ENCODE measurements around the gene CCDC127.

CCDC127 gene

DNA sequence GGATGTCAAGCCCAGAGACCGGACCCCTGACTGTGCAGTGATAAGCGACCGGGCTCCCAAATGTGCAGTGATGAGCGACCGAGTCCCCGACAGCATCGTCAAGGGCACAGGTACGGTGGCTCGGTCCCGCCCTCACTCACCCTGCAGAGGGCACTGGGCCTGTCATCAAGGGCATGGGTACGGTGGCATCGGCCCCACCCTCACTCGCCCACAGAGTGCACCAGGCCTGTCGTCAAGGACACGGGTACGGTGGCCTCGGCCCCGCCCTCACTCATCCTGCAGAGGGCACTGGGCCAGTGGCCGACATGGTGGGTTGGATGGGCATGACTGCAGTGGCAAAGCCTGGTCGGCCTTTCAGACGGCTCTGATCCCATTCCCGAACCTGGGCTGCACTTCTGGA is 36.4 kb downstream of the CCDC127 start:
- no peaks in the 10 kb centered on the region for H3K9me3 ChIP-seq (ENCODE audit: insufficient read depth, low read length)
- H3K4me3 ChIP-seq (ENCODE audit: insufficient read length, low read depth): no peak overlapping the region
- no peak overlapping the region for H3K9ac ChIP-seq (ENCODE audit: insufficient read length, low read depth)
- H3K4me1 ChIP-seq (ENCODE audit: insufficient read depth, insufficient read length): peaks cover 7% of the 10 kb centered on the region
- H3K36me3 ChIP-seq (ENCODE audit: insufficient read depth, insufficient read length, low read length): peaks cover 37% of the 10 kb centered on the region
- no peaks in the 10 kb centered on the region for H3K27me3 ChIP-seq (ENCODE audit: insufficient read depth, insufficient read length)
- DNase-seq (ENCODE audit: low read depth, low spot score): no peak
- TF ChIP-seq SUZ12 (IDR thresholded peaks at IDR 0.05; ENCODE audit: extremely low read depth, insufficient read depth, insufficient read length): no peak
- no peak for TF ChIP-seq ZNF274 (IDR thresholded peaks at IDR 0.05; ENCODE audit: low read depth, low read length)
- TF ChIP-seq YY1 (IDR thresholded peaks at IDR 0.05; ENCODE audit: insufficient read depth, insufficient read length): no peak

DNA sequence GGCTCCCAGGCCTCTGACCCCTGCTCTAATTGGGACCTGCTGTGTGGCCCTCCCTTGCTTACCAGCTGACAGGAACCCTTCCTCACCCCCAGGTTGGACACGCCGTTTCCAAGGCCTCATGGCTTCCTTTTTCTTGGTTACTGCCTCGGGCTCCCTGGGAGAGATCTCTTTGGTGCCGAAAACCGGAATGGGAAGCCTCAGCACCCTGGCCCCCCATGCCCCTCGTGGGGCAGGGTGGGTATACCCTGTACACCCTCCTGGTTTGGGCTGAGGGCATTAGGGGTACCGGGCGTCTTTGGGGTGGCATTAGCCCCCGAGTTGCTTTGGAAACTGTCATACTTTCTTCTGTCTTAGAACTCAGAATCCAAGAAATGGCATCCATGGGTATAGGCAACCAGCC is 36.8 kb downstream of the CCDC127 start:
- TF ChIP-seq ZNF274 (IDR thresholded peaks at IDR 0.05; ENCODE audit: low read depth, low read length) (no peak), SUZ12 (IDR thresholded peaks at IDR 0.05; ENCODE audit: extremely low read depth, insufficient read depth, insufficient read length) (no peak), YY1 (IDR thresholded peaks at IDR 0.05; ENCODE audit: insufficient read depth, insufficient read length) (no peak)
- Histone ChIP-seq H3K9me3 (ENCODE audit: insufficient read depth, low read length) (no peaks in the 10 kb centered on the region), H3K4me3 (ENCODE audit: insufficient read length, low read depth) (no peak overlapping the region), H3K4me1 (ENCODE audit: insufficient read depth, insufficient read length) (peaks cover 7% of the 10 kb centered on the region), H3K36me3 (ENCODE audit: insufficient read depth, insufficient read length, low read length) (peaks cover 37% of the 10 kb centered on the region), H3K27me3 (ENCODE audit: insufficient read depth, insufficient read length) (no peaks in the 10 kb centered on the region), H3K9ac (ENCODE audit: insufficient read length, low read depth) (no peak overlapping the region)
- DNase-seq (ENCODE audit: low read depth, low spot score): no peak

DNA sequence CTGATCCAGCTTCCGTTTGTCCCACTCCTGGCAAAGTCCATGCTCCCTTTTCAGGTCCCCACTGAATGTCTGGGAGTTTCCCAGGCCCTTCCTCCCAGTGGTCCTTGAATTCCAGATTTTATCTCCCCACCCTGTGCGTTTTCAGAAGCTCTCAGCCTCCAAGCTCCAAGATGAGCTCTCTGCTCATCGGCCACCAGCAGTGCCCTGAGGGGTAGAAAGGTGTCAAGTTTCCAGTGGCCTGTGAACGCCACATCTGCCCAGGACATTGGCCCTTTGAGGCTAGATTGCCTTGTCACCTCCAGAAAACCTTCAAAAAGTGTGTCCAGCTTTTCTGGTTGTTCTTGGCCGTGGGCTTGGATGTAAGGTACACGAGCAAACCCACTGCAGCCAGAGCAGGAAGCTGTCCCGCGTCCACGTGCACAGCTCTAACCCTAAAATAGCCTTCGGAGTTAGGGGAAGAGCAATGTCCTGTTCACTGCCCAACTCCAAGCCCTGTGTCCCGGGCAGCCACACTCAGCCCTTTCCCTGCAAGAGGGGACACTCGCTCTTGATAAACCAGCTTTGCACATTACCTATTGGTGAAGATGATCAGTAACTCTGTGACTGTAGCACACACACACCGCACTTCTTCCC is 37.6 kb downstream of the CCDC127 start:
- H3K36me3 ChIP-seq (ENCODE audit: insufficient read depth, insufficient read length, low read length): peaks cover 37% of the 10 kb centered on the region
- no peaks in the 10 kb centered on the region for H3K27me3 ChIP-seq (ENCODE audit: insufficient read depth, insufficient read length)
- H3K9ac ChIP-seq (ENCODE audit: insufficient read length, low read depth): no peak overlapping the region
- DNase-seq (ENCODE audit: low read depth, low spot score): no peak
- TF ChIP-seq SUZ12 (IDR thresholded peaks at IDR 0.05; ENCODE audit: extremely low read depth, insufficient read depth, insufficient read length): no peak
- TF ChIP-seq YY1 (IDR thresholded peaks at IDR 0.05; ENCODE audit: insufficient read depth, insufficient read length): no peak
- no peak for TF ChIP-seq ZNF274 (IDR thresholded peaks at IDR 0.05; ENCODE audit: low read depth, low read length)
- no peaks in the 10 kb centered on the region for H3K9me3 ChIP-seq (ENCODE audit: insufficient read depth, low read length)
- H3K4me1 ChIP-seq (ENCODE audit: insufficient read depth, insufficient read length): peaks cover 7% of the 10 kb centered on the region
- no peak overlapping the region for H3K4me3 ChIP-seq (ENCODE audit: insufficient read length, low read depth)

DNA sequence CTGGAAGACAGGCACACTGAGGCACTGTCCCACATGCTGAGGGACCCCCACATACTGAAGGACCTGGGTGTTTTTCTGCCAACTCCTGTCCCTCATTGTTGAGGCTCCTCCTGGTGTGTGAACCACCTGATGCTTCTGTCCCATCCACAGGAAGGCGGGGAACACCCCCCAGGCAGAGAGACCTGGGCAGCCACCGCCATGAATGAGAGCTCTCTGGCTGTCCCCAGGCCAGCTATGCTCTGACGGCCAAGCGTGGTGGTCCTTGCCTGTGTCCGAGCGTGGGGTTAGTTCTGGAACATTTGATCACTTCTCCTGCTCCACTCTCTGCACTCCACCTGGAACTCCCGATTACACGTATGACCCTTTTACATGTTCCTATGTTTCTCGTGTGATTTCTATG is 38.6 kb downstream of the CCDC127 start:
- Histone ChIP-seq H3K9ac (ENCODE audit: insufficient read length, low read depth) (no peak overlapping the region), H3K27me3 (ENCODE audit: insufficient read depth, insufficient read length) (no peaks in the 10 kb centered on the region), H3K9me3 (ENCODE audit: insufficient read depth, low read length) (no peaks in the 10 kb centered on the region), H3K4me3 (ENCODE audit: insufficient read length, low read depth) (no peak overlapping the region), H3K36me3 (ENCODE audit: insufficient read depth, insufficient read length, low read length) (peaks cover 42% of the 10 kb centered on the region), H3K4me1 (ENCODE audit: insufficient read depth, insufficient read length) (peaks cover 7% of the 10 kb centered on the region)
- no peak for DNase-seq (ENCODE audit: low read depth, low spot score)
- no peak for TF ChIP-seq YY1 (IDR thresholded peaks at IDR 0.05; ENCODE audit: insufficient read depth, insufficient read length)
- no peak for TF ChIP-seq SUZ12 (IDR thresholded peaks at IDR 0.05; ENCODE audit: extremely low read depth, insufficient read depth, insufficient read length)
- no peak for TF ChIP-seq ZNF274 (IDR thresholded peaks at IDR 0.05; ENCODE audit: low read depth, low read length)

DNA sequence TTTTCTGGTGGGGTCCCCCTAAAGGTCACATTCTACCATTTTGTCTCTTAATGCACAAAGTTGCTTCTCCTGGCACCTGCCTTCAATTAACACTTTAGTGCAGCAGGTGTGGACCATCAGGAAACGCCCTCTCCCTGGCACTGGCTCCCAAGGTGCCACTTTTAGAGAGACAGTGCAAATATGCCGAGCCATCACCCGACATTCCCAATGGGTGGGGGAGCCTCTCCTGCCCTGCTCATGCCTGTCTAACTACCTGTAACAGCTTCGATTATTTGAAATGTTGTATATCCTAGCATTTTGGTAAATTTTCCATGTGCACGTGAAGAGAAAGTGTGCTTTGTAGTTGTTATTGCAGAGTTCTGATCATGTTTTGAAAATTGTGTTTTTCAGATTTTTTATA is 39.8 kb downstream of the CCDC127 start:
- H3K4me3 ChIP-seq (ENCODE audit: insufficient read length, low read depth): no peak overlapping the region
- peaks cover 7% of the 10 kb centered on the region for H3K4me1 ChIP-seq (ENCODE audit: insufficient read depth, insufficient read length)
- H3K36me3 ChIP-seq (ENCODE audit: insufficient read depth, insufficient read length, low read length): peaks cover 44% of the 10 kb centered on the region
- no peaks in the 10 kb centered on the region for H3K9me3 ChIP-seq (ENCODE audit: insufficient read depth, low read length)
- H3K27me3 ChIP-seq (ENCODE audit: insufficient read depth, insufficient read length): no peaks in the 10 kb centered on the region
- no peak for DNase-seq (ENCODE audit: low read depth, low spot score)
- TF ChIP-seq ZNF274 (IDR thresholded peaks at IDR 0.05; ENCODE audit: low read depth, low read length) (no peak), YY1 (IDR thresholded peaks at IDR 0.05; ENCODE audit: insufficient read depth, insufficient read length) (no peak), SUZ12 (IDR thresholded peaks at IDR 0.05; ENCODE audit: extremely low read depth, insufficient read depth, insufficient read length) (no peak)
- H3K9ac ChIP-seq (ENCODE audit: insufficient read length, low read depth): no peak overlapping the region

DNA sequence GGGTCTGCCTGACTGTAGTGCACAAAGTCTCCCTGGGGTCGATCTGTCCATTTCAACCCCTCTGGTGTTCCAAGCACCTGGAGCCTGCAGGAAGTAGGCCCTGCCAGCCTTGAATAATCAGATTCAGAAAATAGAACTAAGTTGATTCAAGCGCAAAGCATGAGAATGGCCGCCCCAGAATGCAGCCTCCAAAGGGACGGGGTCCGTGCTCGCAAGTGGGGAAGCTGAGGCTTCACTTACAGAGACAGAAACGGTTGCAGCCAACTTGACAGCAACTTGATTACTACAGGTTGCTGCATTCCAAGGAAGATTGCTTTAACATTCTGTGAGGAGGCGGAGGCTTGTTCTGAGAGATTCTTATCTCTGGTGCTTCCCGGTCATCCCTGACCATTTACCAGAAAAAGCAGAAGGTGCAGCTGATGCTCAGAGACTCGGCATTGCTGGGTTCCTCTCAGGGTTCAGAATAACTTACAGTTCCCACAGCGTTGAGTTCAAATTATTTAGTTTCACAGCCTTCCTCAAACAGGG is 41.6 kb downstream of the CCDC127 start:
- H3K9ac ChIP-seq (ENCODE audit: insufficient read length, low read depth): no peak overlapping the region
- H3K9me3 ChIP-seq (ENCODE audit: insufficient read depth, low read length): no peaks in the 10 kb centered on the region
- DNase-seq (ENCODE audit: low read depth, low spot score): no peak
- H3K4me1 ChIP-seq (ENCODE audit: insufficient read depth, insufficient read length): peaks cover 7% of the 10 kb centered on the region
- TF ChIP-seq YY1 (IDR thresholded peaks at IDR 0.05; ENCODE audit: insufficient read depth, insufficient read length) (no peak), ZNF274 (IDR thresholded peaks at IDR 0.05; ENCODE audit: low read depth, low read length) (no peak), SUZ12 (IDR thresholded peaks at IDR 0.05; ENCODE audit: extremely low read depth, insufficient read depth, insufficient read length) (no peak)
- H3K4me3 ChIP-seq (ENCODE audit: insufficient read length, low read depth): no peak overlapping the region
- H3K27me3 ChIP-seq (ENCODE audit: insufficient read depth, insufficient read length): no peaks in the 10 kb centered on the region
- H3K36me3 ChIP-seq (ENCODE audit: insufficient read depth, insufficient read length, low read length): peaks cover 44% of the 10 kb centered on the region

DNA sequence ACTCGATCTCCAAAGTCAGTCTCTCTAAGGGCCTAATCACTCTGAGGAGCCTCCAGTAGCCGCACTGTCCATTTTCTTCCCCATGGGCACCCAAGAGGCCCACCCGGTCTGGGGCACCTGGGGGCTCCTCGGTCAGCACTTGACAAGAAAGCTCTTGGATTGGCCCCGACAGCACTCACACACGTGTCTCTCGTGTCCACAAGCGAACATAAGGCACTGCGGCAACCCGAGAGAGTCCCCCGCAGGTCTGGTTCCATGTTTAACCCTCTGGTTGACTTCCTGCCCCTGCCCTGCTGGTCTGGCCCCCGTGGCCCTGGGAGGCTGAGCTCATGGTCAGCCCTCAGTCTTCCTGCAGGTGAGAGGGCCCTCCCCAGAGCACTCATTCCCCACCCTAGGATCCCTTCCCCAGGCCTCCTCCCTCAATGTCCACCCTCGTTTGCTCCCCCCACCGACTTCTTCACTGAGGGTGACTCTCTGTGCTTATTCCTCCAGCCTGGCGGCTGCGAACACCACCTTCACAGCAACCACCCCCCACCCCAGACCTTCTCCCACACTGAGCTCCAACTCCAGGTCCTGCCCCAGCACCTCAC is 43.0 kb downstream of the CCDC127 start:
- H3K4me3 ChIP-seq (ENCODE audit: insufficient read length, low read depth): no peak overlapping the region
- no peak for TF ChIP-seq SUZ12 (IDR thresholded peaks at IDR 0.05; ENCODE audit: extremely low read depth, insufficient read depth, insufficient read length)
- no peak for TF ChIP-seq ZNF274 (IDR thresholded peaks at IDR 0.05; ENCODE audit: low read depth, low read length)
- no peak for TF ChIP-seq YY1 (IDR thresholded peaks at IDR 0.05; ENCODE audit: insufficient read depth, insufficient read length)
- peaks cover 50% of the 10 kb centered on the region for H3K36me3 ChIP-seq (ENCODE audit: insufficient read depth, insufficient read length, low read length)
- no peak for DNase-seq (ENCODE audit: low read depth, low spot score)
- H3K4me1 ChIP-seq (ENCODE audit: insufficient read depth, insufficient read length): no peaks in the 10 kb centered on the region
- no peak overlapping the region for H3K9ac ChIP-seq (ENCODE audit: insufficient read length, low read depth)
- H3K27me3 ChIP-seq (ENCODE audit: insufficient read depth, insufficient read length): no peaks in the 10 kb centered on the region
- no peaks in the 10 kb centered on the region for H3K9me3 ChIP-seq (ENCODE audit: insufficient read depth, low read length)
